Neural progenitor cell (in vitro differentiated cells): ENCODE data around the gene TKFC. TPM values are rescaled to one million over a fixed set of nuclear protein-coding genes. Genes with fewer than 3 reads are reported as not detected.

Experiments used
- DNase-seq: peaks from one replicate; pipeline ENCODE4 v3.0.0-alpha.2; 2016; ENCODE audit warnings: low spot score
- H2AFZ ChIP-seq: fragments of 200-600 bp; sonication (generic); replicated peaks from 2 replicates; pipeline ENCODE4 v1.6.1; 2016; ENCODE audit warnings: antibody characterized with exemption
- H3F3A ChIP-seq: fragments of 200-600 bp; sonication (generic); 2 replicates; pipeline ENCODE4 v1.6.1; 2016; ENCODE audit warnings: antibody characterized with exemption, low read depth
- H3K27ac ChIP-seq: fragments of 200-600 bp; sonication (generic); 2 replicates; pipeline ENCODE4 v1.5.1; 2016; ENCODE audit warnings: mild to moderate bottlenecking
- H3K27me3 ChIP-seq: fragments of 200-600 bp; sonication (generic); 2 replicates; pipeline ENCODE4 v1.6.1; 2016; ENCODE audit warnings: mild to moderate bottlenecking, moderate library complexity
- H3K36me3 ChIP-seq: fragments of 200-600 bp; sonication (generic); 2 replicates; pipeline ENCODE4 v1.5.1; 2016
- H3K4me1 ChIP-seq: fragments of 200-600 bp; sonication (generic); 2 replicates; pipeline ENCODE4 v1.6.1; 2016; ENCODE audit warnings: mixed run types
- H3K4me2 ChIP-seq: fragments of 200-600 bp; sonication (generic); 2 replicates; pipeline ENCODE4 v1.6.1; 2016
- H3K4me3 ChIP-seq: fragments of 200-600 bp; sonication (generic); 2 replicates; pipeline ENCODE4 v1.5.1; 2016
- H3K79me2 ChIP-seq: fragments of 200-600 bp; sonication (generic); 2 replicates; pipeline ENCODE4 v1.6.1; 2016; ENCODE audit warnings: low read depth
- H3K9ac ChIP-seq: fragments of 200-600 bp; sonication (generic); 2 replicates; pipeline ENCODE4 v1.6.1; 2016
- H3K9me3 ChIP-seq: fragments of 200-600 bp; sonication (generic); 2 replicates; pipeline ENCODE4 v1.5.1; 2016; ENCODE audit warnings: low read depth
- H4K20me1 ChIP-seq: fragments of 200-600 bp; sonication (generic); 2 replicates; pipeline ENCODE4 v1.6.1; 2016; ENCODE audit warnings: low read depth
- H3K27ac Mint-ChIP-seq: 3 replicates; pipeline ENCODE4 v1.8.0; 2021; ENCODE audit warnings: mixed read lengths
- H3K27me3 Mint-ChIP-seq: 2 replicates; pipeline ENCODE4 v1.8.0; 2022; ENCODE audit warnings: low read depth, mild to moderate bottlenecking, inconsistent platforms, moderate library complexity, mixed read lengths; ENCODE audit not compliant: insufficient read depth
- H3K36me3 Mint-ChIP-seq: 3 replicates; pipeline ENCODE4 v1.8.0; 2021; ENCODE audit warnings: mixed read lengths
- H3K4me1 Mint-ChIP-seq: 3 replicates; pipeline ENCODE4 v1.8.0; 2021; ENCODE audit warnings: mixed read lengths
- H3K4me3 Mint-ChIP-seq: 3 replicates; pipeline ENCODE4 v1.8.0; 2021; ENCODE audit warnings: mild to moderate bottlenecking, moderate library complexity, mixed read lengths
- H3K9me3 Mint-ChIP-seq: 3 replicates; pipeline ENCODE4 v1.8.0; 2020; ENCODE audit warnings: mixed read lengths
- EZH2 ChIP-seq: fragments of 200-600 bp; sonication (generic); IDR thresholded peaks from 2 replicates; pipeline ENCODE4 v1.6.1; 2017; ENCODE audit warnings: antibody characterized with exemption, mild to moderate bottlenecking, moderate library complexity
- EZH2phosphoT487 ChIP-seq: fragments of 200-600 bp; sonication (generic); IDR thresholded peaks from 2 replicates; pipeline ENCODE4 v1.6.1; 2017; ENCODE audit warnings: antibody characterized with exemption
- total RNA-seq: library from RNA; depleted of rRNA; stranded (reverse); fragments of >200 nt; gene quantifications from 2 replicates; pipeline ENCODE4 v1.2.3, GENCODE V29; 2015; ENCODE audit warnings: low replicate concordance
- TF ChIP-seq, protein P1 (sequence below): fragments of 200-600 bp; sonication (generic); IDR thresholded peaks from 2 replicates; pipeline ENCODE4 v1.5.1; 2017; ENCODE audit warnings: antibody characterized with exemption, mild to moderate bottlenecking

The TKFC gene
- total RNA-seq, 1 donor from 2014 or later = 27.3 TPM

DNA sequence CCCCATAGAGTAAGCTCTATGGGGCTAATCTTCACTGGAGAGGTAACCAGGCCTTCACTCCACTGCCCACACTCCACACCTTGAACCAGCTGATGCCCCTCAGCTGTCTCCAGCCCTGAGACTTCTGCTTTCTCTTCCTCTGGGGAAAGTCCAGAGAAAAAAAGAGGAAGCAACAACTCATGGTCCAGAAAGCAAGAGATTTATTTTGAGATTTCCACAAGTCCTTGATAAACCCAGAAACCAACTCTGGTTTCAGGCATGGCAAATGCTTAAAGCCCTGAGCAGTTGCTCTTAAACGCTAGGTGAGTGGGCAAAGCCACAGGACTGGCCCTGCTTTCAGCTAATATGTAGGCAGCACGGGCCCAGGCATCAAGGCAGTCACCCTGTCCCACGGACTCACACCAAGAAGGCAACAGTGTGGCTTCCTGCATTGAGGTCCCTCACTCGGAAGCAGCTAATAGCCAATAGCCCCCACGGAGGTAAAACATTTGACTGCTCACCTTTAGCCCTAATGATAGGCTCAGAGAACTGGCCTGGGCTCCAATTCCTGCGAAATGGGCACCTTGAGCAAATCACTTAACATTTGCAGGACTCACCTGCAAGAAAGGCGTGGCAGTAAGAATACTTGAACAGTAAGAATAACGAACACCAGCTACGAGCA is 24.3 kb downstream of the TKFC start:
- no peak overlapping the region for H2AFZ ChIP-seq
- no peak overlapping the region for H3K27ac Mint-ChIP-seq
- H3K4me3 Mint-ChIP-seq = no peak overlapping the region
- H3K4me3 ChIP-seq = no peak overlapping the region
- H3K27me3 Mint-ChIP-seq = peaks cover 4% of the 10 kb centered on the region
- peaks cover 9% of the 10 kb centered on the region for H3F3A ChIP-seq
- peaks cover 16% of the 10 kb centered on the region for H3K4me1 Mint-ChIP-seq
- no peaks in the 10 kb centered on the region for H3K9me3 ChIP-seq
- H3K27ac ChIP-seq = no peak overlapping the region
- no peaks in the 10 kb centered on the region for H3K36me3 ChIP-seq
- H3K36me3 Mint-ChIP-seq = peaks cover 8% of the 10 kb centered on the region
- no peaks in the 10 kb centered on the region for H4K20me1 ChIP-seq
- H3K9ac ChIP-seq = no peak overlapping the region
- peaks cover 22% of the 10 kb centered on the region for H3K79me2 ChIP-seq
- H3K4me2 ChIP-seq = no peak overlapping the region
- H3K27me3 ChIP-seq = no peaks in the 10 kb centered on the region
- H3K9me3 Mint-ChIP-seq = no peaks in the 10 kb centered on the region
- TF ChIP-seq EZH2phosphoT487 (no peak), EZH2 (no peak)
- TF ChIP-seq, protein P1, sequence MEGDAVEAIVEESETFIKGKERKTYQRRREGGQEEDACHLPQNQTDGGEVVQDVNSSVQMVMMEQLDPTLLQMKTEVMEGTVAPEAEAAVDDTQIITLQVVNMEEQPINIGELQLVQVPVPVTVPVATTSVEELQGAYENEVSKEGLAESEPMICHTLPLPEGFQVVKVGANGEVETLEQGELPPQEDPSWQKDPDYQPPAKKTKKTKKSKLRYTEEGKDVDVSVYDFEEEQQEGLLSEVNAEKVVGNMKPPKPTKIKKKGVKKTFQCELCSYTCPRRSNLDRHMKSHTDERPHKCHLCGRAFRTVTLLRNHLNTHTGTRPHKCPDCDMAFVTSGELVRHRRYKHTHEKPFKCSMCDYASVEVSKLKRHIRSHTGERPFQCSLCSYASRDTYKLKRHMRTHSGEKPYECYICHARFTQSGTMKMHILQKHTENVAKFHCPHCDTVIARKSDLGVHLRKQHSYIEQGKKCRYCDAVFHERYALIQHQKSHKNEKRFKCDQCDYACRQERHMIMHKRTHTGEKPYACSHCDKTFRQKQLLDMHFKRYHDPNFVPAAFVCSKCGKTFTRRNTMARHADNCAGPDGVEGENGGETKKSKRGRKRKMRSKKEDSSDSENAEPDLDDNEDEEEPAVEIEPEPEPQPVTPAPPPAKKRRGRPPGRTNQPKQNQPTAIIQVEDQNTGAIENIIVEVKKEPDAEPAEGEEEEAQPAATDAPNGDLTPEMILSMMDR = no peak
- DNase-seq = no peak
- peaks cover 4% of the 10 kb centered on the region for H3K4me1 ChIP-seq

DNA sequence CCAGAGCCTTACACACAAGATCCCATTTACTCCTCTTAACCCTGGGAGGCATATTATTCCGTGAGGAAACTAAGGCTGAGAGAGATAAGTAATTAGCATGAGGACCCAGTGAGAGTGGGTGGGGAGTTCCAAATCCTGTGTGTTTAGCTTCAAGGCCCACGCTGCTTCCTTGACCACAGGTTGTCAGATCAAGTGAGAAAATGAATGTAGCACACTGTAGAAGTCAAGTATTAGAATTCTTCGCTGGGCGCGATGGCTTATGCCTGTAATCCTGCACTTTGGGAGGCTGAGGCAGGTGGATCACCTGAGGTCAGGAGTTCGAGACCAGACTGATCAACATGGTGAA is 24.8 kb downstream of the TKFC start:
- H2AFZ ChIP-seq = no peak overlapping the region
- no peak for DNase-seq
- Mint-ChIP-seq H3K27me3 (peaks cover 6% of the 10 kb centered on the region), H3K36me3 (peaks cover 9% of the 10 kb centered on the region), H3K27ac (no peak overlapping the region), H3K4me1 (peaks cover 21% of the 10 kb centered on the region), H3K9me3 (no peaks in the 10 kb centered on the region), H3K4me3 (no peak overlapping the region)
- no peak overlapping the region for H3K4me3 ChIP-seq
- H3K79me2 ChIP-seq = peaks cover 27% of the 10 kb centered on the region
- no peaks in the 10 kb centered on the region for H3K36me3 ChIP-seq
- no peaks in the 10 kb centered on the region for H3K27me3 ChIP-seq
- H4K20me1 ChIP-seq = no peaks in the 10 kb centered on the region
- no peaks in the 10 kb centered on the region for H3K9me3 ChIP-seq
- no peak overlapping the region for H3K27ac ChIP-seq
- no peak overlapping the region for H3K4me2 ChIP-seq
- TF ChIP-seq, protein P1 = no peak
- no peak for TF ChIP-seq EZH2
- TF ChIP-seq EZH2phosphoT487 = no peak
- peaks cover 4% of the 10 kb centered on the region for H3K4me1 ChIP-seq
- no peak overlapping the region for H3K9ac ChIP-seq
- peaks cover 13% of the 10 kb centered on the region for H3F3A ChIP-seq

DNA sequence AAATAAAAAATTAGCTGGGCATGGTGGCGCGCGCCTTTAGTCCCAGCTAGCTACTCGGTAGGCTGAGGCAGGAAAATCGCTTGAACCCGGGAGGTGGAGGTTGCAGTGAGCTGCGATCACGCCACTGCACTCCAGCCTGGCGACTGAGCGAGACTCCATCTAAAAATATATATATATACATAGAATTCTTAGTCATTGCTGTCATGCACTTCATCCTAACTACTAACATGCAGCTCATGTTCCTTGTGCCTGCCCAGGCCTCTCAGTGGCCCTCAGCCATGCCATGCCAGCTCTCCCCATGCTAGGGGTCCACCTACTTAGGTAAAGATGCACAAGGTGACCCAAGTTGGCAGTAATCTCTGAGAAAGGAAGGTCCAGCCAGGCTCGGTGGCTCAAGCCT is 25.5 kb downstream of the TKFC start:
- no peak overlapping the region for H2AFZ ChIP-seq
- H3K4me3 ChIP-seq = no peak overlapping the region
- peaks cover 13% of the 10 kb centered on the region for H3F3A ChIP-seq
- no peaks in the 10 kb centered on the region for H3K27me3 ChIP-seq
- peaks cover 10% of the 10 kb centered on the region for H3K4me1 ChIP-seq
- H3K27ac ChIP-seq = no peak overlapping the region
- H3K9me3 ChIP-seq = no peaks in the 10 kb centered on the region
- no peak for DNase-seq
- peaks cover 9% of the 10 kb centered on the region for H3K36me3 Mint-ChIP-seq
- H3K4me1 Mint-ChIP-seq = peaks cover 28% of the 10 kb centered on the region
- no peak overlapping the region for H3K9ac ChIP-seq
- H3K27me3 Mint-ChIP-seq = peaks cover 6% of the 10 kb centered on the region
- H3K36me3 ChIP-seq = no peaks in the 10 kb centered on the region
- H3K79me2 ChIP-seq = peaks cover 34% of the 10 kb centered on the region
- H3K9me3 Mint-ChIP-seq = no peaks in the 10 kb centered on the region
- no peak overlapping the region for H3K4me3 Mint-ChIP-seq
- no peak for TF ChIP-seq EZH2phosphoT487
- no peak for TF ChIP-seq EZH2
- TF ChIP-seq, protein P1 = no peak
- H3K27ac Mint-ChIP-seq = no peak overlapping the region
- no peak overlapping the region for H3K4me2 ChIP-seq
- H4K20me1 ChIP-seq = no peaks in the 10 kb centered on the region
